ENCODE measurements around the gene MRPL14. TPM values are rescaled to one million over a fixed set of nuclear protein-coding genes. Genes with fewer than 3 reads are reported as not detected.

The MRPL14 gene
- total RNA-seq, 1 experiment from 2014 or later: 69.6 TPM

DNA sequence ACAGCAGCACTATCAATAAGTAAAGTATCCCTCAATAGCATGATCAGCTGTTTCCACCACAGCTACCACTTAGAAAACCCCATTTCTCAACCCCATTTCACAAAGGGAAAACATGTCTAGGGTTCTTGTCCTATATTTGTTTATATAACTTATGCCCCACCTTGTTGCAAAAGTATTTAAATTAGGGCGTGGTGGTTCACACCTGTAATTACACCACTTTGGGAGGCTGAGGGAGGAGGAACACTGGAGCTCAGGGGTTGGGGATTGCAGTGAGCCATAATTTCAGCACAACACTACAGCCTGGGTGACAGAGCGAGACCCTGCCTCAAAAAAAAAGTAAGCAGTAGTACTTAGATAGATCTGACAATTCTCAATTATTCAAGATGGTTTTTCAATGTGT lies 3.7 kb downstream of the MRPL14 start:
- peaks cover 94% of the 10 kb centered on the region for H3K79me2 ChIP-seq (ENCODE audit: insufficient read depth, low read length)
- no peaks in the 10 kb centered on the region for H3K27me3 ChIP-seq (ENCODE audit: insufficient read depth, low read length)
- no peaks in the 10 kb centered on the region for H3K9me3 ChIP-seq (ENCODE audit: control insufficient read depth in 1 of 2, insufficient read depth in 1 of 2, low read depth in 1 of 2, low read length in 2 of 2)
- H3K9me2 ChIP-seq (ENCODE audit: insufficient read depth): no peaks in the 10 kb centered on the region
- intact Hi-C loops (cut with micrococcal nuclease): no loop called here
- no TSS peak for BruUV-seq (replicated peaks)
- peaks cover 0 to 13% of the 10 kb centered on the region in 2 experiments; a peak in 1 of 4 replicates for H3K36me3 ChIP-seq (ENCODE audit: control insufficient read depth in 1 of 2, insufficient read depth in 2 of 2, low read length in 2 of 2)
- no peak overlapping the region for H3K27ac ChIP-seq (ENCODE audit: low read depth, low read length)
- TF ChIP-seq YY1 (IDR thresholded peaks at IDR 0.05; ENCODE audit: extremely low read depth, insufficient replicate concordance, low read depth, low read length) (no peak), ZFX (IDR thresholded peaks at IDR 0.05) (no peak), EZH2 (IDR thresholded peaks at IDR 0.05) (no peak), FOSL1 (IDR thresholded peaks at IDR 0.05; ENCODE audit: low read depth) (no peak)
- TF ChIP-seq, protein P1, sequence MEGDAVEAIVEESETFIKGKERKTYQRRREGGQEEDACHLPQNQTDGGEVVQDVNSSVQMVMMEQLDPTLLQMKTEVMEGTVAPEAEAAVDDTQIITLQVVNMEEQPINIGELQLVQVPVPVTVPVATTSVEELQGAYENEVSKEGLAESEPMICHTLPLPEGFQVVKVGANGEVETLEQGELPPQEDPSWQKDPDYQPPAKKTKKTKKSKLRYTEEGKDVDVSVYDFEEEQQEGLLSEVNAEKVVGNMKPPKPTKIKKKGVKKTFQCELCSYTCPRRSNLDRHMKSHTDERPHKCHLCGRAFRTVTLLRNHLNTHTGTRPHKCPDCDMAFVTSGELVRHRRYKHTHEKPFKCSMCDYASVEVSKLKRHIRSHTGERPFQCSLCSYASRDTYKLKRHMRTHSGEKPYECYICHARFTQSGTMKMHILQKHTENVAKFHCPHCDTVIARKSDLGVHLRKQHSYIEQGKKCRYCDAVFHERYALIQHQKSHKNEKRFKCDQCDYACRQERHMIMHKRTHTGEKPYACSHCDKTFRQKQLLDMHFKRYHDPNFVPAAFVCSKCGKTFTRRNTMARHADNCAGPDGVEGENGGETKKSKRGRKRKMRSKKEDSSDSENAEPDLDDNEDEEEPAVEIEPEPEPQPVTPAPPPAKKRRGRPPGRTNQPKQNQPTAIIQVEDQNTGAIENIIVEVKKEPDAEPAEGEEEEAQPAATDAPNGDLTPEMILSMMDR (IDR thresholded peaks at IDR 0.05 in 2 of 3, conservative IDR thresholded peaks at IDR 0.05 in 1 of 3; ENCODE audit: borderline replicate concordance in 1 of 3, insufficient read depth in 1 of 3, low read depth in 2 of 3, low read length in 2 of 3): no peak
- H2AFZ ChIP-seq (ENCODE audit: low read depth, low read length, poor library complexity, severe bottlenecking): no peak overlapping the region
- RAD21 ChIA-PET (ENCODE audit: low non-redundant PET in 1 of 2, low total read pairs in 2 of 2, uncharacterized antibody in 2 of 2, unreplicated experiment in 2 of 2): no interaction called here
- H3K4me1 ChIP-seq (ENCODE audit: control insufficient read depth in 1 of 2, insufficient read depth in 2 of 2, low read length in 2 of 2): peaks cover 14 to 37% of the 10 kb centered on the region in 2 experiments; a peak in 3 of 4 replicates
- H3K4me3 ChIP-seq (replicated peaks in 1 of 2; ENCODE audit: low read depth in 1 of 2, low read length in 2 of 2): no peak overlapping the region
- ATAC-seq (no peak), DNase-seq (ENCODE audit: low read depth, low spot score) (no peak)
- H3K9ac ChIP-seq (ENCODE audit: low read length): no peak overlapping the region
- H3K4me2 ChIP-seq (ENCODE audit: low read length): no peak overlapping the region
- POLR2A ChIA-PET: no interaction called here
- CTCF ChIA-PET: no interaction called here
- peaks cover 29% of the 10 kb centered on the region for H4K20me1 ChIP-seq (ENCODE audit: insufficient read depth)

DNA sequence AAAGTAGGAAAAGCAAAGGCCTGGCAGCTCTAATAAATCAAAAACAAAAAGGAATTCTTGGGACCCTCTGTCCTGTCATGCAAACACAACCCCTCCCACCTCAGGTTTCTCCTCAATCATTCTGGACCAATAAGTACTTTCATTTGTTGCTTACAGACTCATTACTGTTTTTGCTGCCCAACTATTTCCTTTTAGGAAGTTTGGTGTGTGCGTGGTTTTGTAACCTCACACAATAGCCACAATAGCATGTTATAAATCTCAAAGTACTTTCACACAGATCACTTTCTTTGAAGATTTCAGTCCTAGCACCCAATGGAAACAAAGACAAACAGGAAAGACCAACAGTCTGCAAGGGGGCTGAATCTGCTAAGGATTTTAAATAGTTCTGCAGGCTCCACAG lies 4.5 kb downstream of the MRPL14 start:
- H3K4me2 ChIP-seq (ENCODE audit: low read length): no peak overlapping the region
- H3K9ac ChIP-seq (ENCODE audit: low read length): no peak overlapping the region
- H3K79me2 ChIP-seq (ENCODE audit: insufficient read depth, low read length): peaks cover 94% of the 10 kb centered on the region
- no peaks in the 10 kb centered on the region for H3K27me3 ChIP-seq (ENCODE audit: insufficient read depth, low read length)
- no peaks in the 10 kb centered on the region for H3K9me3 ChIP-seq (ENCODE audit: control insufficient read depth in 1 of 2, insufficient read depth in 1 of 2, low read depth in 1 of 2, low read length in 2 of 2)
- POLR2A ChIA-PET: no interaction called here
- H3K4me1 ChIP-seq (ENCODE audit: control insufficient read depth in 1 of 2, insufficient read depth in 2 of 2, low read length in 2 of 2): peaks cover 12 to 32% of the 10 kb centered on the region in 2 experiments; a peak in 3 of 4 replicates
- DNase-seq (ENCODE audit: low read depth, low spot score): no peak
- ATAC-seq: no peak
- RAD21 ChIA-PET (ENCODE audit: low non-redundant PET in 1 of 2, low total read pairs in 2 of 2, uncharacterized antibody in 2 of 2, unreplicated experiment in 2 of 2): no interaction called here
- CTCF ChIA-PET: no interaction called here
- H3K9me2 ChIP-seq (ENCODE audit: insufficient read depth): no peaks in the 10 kb centered on the region
- H3K4me3 ChIP-seq (replicated peaks in 1 of 2; ENCODE audit: low read depth in 1 of 2, low read length in 2 of 2): no peak overlapping the region
- no peak overlapping the region for H2AFZ ChIP-seq (ENCODE audit: low read depth, low read length, poor library complexity, severe bottlenecking)
- no TSS peak for BruUV-seq (replicated peaks)
- H4K20me1 ChIP-seq (ENCODE audit: insufficient read depth): peaks cover 29% of the 10 kb centered on the region
- intact Hi-C loops (cut with micrococcal nuclease): no loop called here
- H3K27ac ChIP-seq (ENCODE audit: low read depth, low read length): no peak overlapping the region
- peaks cover 0 to 13% of the 10 kb centered on the region in 2 experiments; a peak in 1 of 4 replicates for H3K36me3 ChIP-seq (ENCODE audit: control insufficient read depth in 1 of 2, insufficient read depth in 2 of 2, low read length in 2 of 2)
- TF ChIP-seq, protein P2, sequence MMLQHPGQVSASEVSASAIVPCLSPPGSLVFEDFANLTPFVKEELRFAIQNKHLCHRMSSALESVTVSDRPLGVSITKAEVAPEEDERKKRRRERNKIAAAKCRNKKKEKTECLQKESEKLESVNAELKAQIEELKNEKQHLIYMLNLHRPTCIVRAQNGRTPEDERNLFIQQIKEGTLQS (IDR thresholded peaks at IDR 0.05): no peak
- no peak for TF ChIP-seq RAD21 (IDR thresholded peaks at IDR 0.05; ENCODE audit: low read depth)
- TF ChIP-seq ZFX (IDR thresholded peaks at IDR 0.05): no peak
- no peak for TF ChIP-seq EZH2phosphoT487 (IDR thresholded peaks at IDR 0.05; ENCODE audit: borderline replicate concordance)
- TF ChIP-seq, protein P3, sequence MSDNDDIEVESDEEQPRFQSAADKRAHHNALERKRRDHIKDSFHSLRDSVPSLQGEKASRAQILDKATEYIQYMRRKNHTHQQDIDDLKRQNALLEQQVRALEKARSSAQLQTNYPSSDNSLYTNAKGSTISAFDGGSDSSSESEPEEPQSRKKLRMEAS (IDR thresholded peaks at IDR 0.05): no peak
- no peak for TF ChIP-seq POLR2AphosphoS5 (IDR thresholded peaks at IDR 0.05; ENCODE audit: low read depth, low read length)
- TF ChIP-seq POLR2A (IDR thresholded peaks at IDR 0.05; ENCODE audit: borderline replicate concordance, extremely low read depth, insufficient read depth, insufficient read length): no peak
- TF ChIP-seq, protein P1 (IDR thresholded peaks at IDR 0.05 in 2 of 3, conservative IDR thresholded peaks at IDR 0.05 in 1 of 3; ENCODE audit: borderline replicate concordance in 1 of 3, insufficient read depth in 1 of 3, low read depth in 2 of 3, low read length in 2 of 3): no peak
- TF ChIP-seq CEBPB (IDR thresholded peaks at IDR 0.05; ENCODE audit: low read depth): no peak
- no peak for TF ChIP-seq SP1 (IDR thresholded peaks at IDR 0.05; ENCODE audit: low read depth)
- TF ChIP-seq YY1 (IDR thresholded peaks at IDR 0.05; ENCODE audit: extremely low read depth, insufficient replicate concordance, low read depth, low read length): no peak
- TF ChIP-seq EZH2 (IDR thresholded peaks at IDR 0.05): no peak
- no peak for TF ChIP-seq SRF (IDR thresholded peaks at IDR 0.05; ENCODE audit: low read depth)
- TF ChIP-seq EGR1 (IDR thresholded peaks at IDR 0.05; ENCODE audit: low read depth): no peak
- TF ChIP-seq SIN3A (IDR thresholded peaks at IDR 0.05; ENCODE audit: low read depth): no peak

All from HCT116 (cell line).